ENCODE results near the gene GUCY2D.

DNA sequence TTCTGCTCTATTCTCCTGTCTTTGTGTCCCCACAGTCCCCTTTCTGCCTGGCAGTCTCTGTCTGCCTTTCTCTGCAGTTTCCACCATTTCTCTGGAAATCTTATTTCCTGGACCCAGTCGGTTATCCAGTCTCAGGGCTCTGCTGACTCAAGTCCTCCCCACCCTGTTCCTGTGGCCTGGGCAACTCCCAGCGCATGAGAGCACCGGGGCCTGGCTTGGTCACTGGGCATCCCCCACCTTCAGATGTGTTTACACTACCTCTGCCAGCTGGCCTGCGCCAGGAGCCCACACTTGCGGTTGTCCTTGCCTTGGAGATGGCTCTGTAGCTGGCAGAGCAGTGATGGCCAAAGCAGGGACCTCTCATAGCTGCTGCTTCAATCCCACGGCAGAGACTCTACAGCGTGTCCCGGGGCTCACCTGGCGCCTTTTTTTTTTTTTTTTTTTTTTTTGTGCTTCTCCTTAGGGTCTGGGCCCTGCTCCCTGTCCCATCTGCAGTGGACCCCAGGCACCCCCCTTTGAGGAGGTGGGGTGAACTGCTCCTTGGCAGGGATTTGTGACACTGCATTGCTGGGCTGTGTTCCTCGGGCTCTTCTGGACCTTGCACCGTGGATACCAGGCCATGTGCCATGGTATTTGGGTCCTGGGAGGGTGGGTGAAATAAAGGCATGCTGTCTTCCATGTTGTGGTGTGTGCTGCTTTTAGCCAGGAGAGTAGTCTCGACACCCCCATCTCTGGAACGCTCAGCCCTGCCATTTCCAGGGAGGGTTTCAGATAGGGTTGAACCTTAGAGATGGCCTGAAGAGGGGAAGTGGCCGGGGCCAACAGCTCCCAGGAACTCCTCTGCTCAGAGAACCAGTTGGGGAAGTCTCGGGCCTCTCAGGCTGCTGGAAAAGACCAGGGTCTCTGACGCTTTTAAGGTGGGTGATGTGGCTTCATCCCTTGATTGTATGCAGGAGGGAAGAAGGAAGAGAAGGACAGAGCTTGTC, 17.5 kb downstream of the GUCY2D start:
- TF ChIP-seq CTCF (optimal IDR thresholded peaks at IDR 0.05 in 1 of 3, IDR thresholded peaks at IDR 0.05 in 1 of 3, conservative IDR thresholded peaks at IDR 0.05 in 1 of 3; ENCODE audit: extremely low read depth in 1 of 3, insufficient read depth in 2 of 3, low read length in 3 of 3) (no peak), EZH2 (IDR thresholded peaks at IDR 0.05; ENCODE audit: low read length) (no peak)

Measured in keratinocyte (primary cell).